SH-SY5Y (cell line): ENCODE measurements around the gene ATP8A1.

Source experiments
- GATA2 ChIP-seq: IDR thresholded peaks from 2 replicates; pipeline ENCODE4 v1.6.1; 2011; ENCODE audit warnings: mild to moderate bottlenecking, low read depth, low read length
- GATA3 ChIP-seq: IDR thresholded peaks from 2 replicates; pipeline ENCODE4 v1.6.1; 2011; ENCODE audit warnings: low read depth, mild to moderate bottlenecking, low read length, moderate library complexity

The ATP8A1 gene

GRCh38 chr4:42624551-42624950 is 32.4 kb downstream of the ATP8A1 start:
- no peak for TF ChIP-seq GATA2
- TF ChIP-seq GATA3 = no peak

GRCh38 chr4:42618023-42618422 is 38.9 kb downstream of the ATP8A1 start:
- TF ChIP-seq GATA2 (no peak), GATA3 (no peak)

GRCh38 chr4:42617030-42617429 is 39.9 kb downstream of the ATP8A1 start:
- TF ChIP-seq GATA2 (no peak), GATA3 (no peak)

- no peak for TF ChIP-seq GATA2
- TF ChIP-seq GATA3 = no peak
Measured at GRCh38 chr4:42616572-42616971, 40.3 kb downstream of the ATP8A1 start.

GRCh38 chr4:42615131-42615763 is 41.7 kb downstream of the ATP8A1 start:
- no peak for TF ChIP-seq GATA3
- no peak for TF ChIP-seq GATA2

- 0 out of 2 replicates have a peak, but pooled peaks have one; percentile 7 for TF ChIP-seq GATA2
- no peak for TF ChIP-seq GATA3
Measured at GRCh38 chr4:42612898-42613297, 44.0 kb downstream of the ATP8A1 start.

DNA sequence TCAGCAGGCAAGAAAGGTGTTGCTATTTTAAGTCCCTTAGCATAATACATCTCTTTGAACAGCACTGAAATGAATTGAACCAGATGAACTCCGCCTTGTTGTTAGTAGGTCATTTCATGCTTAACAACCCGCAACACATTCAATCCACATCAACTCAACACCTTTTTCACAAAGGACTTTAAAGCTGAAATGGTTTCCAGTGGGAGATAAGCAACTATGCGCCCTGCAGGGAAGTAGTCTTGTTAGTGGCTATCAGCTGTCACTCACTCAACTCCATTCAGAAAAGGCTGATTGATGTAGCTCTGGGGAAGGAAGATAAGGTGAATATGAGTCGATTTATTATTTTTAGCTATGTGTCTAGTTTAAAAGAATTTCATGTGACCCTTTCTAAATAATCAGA is 46.0 kb downstream of the ATP8A1 start:
- TF ChIP-seq GATA3 (no peak), GATA2 (no peak)

- TF ChIP-seq GATA2 = no peak
- TF ChIP-seq GATA3 = no peak
Measured at GRCh38 chr4:42609051-42609450, 47.9 kb downstream of the ATP8A1 start.

DNA sequence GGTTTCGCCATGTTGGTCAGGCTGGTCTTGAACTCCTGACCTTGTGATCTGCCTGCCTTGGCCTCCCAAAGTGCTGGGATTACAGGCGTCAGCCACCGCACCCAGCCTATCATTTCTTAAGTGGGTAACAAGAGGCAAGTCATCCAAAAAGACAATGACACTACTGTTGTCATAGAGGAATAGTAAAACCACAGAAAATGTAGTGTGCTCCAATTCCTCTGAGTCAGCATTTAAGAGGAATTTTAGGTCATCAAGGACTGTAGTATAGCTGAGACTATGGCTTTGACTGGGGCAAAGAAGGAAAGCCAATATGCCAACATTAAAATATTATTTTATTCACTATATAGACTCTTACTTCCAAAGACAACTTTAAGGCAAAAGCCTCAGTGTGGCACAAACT is 48.4 kb downstream of the ATP8A1 start:
- TF ChIP-seq GATA3 (no peak), GATA2 (no peak)

DNA sequence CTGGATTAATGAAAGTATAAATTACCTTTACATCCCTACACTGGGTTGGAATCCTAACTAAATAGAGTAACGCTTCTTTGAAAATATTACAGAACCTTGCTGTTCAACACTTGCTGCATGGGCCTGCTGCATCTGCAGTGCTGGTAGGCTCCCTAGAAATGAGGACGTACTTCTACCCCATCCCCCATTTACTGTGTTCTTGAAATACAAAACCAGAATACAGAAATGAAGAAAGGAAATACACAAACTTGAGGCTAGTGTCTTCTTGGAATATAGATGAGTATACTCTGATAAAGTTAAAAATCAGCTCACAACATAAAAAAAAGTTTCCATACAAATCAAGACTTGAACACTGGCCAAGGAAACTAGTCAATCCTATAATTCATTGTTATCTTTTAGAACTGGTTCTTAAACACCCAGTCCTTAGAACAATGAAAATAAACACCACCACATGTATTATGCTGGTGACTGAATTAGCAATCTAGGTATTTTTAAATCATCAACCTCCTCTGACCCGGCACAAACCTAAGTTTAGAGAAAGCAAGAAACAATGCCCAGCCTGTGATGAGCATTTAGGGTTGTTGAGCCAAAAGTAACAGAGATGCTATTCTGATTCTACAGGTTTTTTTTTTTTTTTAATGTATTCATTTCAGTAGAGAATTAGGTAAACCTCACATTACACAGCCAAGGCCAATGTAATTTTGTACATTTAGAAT is 49.7 kb downstream of the ATP8A1 start:
- TF ChIP-seq GATA2 (no peak), GATA3 (no peak)

- no peak for TF ChIP-seq GATA3
- no peak for TF ChIP-seq GATA2
Measured at GRCh38 chr4:42605264-42605663, 51.6 kb downstream of the ATP8A1 start.

GRCh38 chr4:42603862-42604261 is 53.0 kb downstream of the ATP8A1 start:
- TF ChIP-seq GATA3 (no peak), GATA2 (no peak)

DNA sequence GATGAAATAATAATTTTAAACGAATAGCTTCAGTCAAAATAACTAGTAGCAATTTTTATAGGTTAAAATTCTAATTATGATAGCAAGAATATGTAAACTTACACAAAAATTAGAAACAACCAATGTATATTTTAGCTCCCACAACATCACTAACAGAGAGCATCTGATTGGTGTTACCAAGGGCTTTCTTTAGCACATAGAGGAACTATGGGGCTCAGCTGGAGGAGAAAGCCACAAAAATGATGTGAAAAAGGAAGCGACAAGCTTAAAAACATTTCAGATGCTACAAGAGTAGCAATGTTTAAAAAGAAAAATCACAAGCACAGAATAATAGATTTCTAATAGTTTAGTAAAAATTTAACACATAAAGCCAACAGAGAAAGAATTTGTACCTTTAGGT is 56.3 kb downstream of the ATP8A1 start:
- no peak for TF ChIP-seq GATA2
- TF ChIP-seq GATA3 = no peak

DNA sequence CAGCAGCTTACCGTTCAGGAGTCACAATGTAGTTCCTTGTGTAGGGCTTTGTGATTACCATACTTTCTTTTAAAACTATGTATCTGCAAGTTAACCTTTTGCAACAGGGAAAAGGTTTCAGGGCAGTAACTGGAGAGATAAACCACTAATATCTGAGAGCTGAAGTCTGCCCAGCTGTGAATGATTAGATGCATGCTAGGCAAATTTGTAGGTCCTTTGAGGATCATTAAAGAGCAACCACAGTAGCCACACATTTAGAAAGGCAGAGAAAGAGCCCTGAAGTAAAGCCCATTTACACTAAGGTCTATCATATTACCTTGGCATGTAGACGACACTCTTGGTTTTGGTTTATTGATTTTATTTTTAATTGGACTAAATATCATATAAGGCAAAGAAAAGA is 60.0 kb downstream of the ATP8A1 start:
- no peak for TF ChIP-seq GATA3
- TF ChIP-seq GATA2 = no peak

DNA sequence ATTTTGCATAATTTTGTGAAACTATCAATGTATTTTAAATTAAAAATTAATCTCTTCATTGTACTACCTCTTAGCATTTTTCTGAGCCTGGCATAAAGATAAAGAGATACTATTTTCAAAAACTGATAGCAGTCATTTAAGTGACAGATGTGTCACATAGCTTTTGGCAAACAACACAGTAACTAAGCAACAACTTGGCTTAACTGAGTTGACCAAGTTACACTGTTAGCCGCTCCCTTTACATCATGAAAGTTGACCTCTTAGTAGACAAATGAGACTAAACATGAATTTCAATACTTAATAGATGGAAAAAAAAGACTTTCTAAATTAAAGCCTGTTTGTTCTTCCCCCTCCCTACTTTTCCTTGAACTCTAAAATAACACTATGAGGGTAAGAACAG is 62.0 kb downstream of the ATP8A1 start:
- no peak for TF ChIP-seq GATA3
